ENCODE data around the gene LYPD6B.

Gene LYPD6B

GRCh38 chr2:149029307-149029965 lies 9.1 kb upstream of the LYPD6B start:
- H3K27ac ChIP-seq (replicated peaks) = no peak overlapping the region

GRCh38 chr2:149031396-149031795 lies 7.1 kb upstream of the LYPD6B start:
- Histone ChIP-seq H3K27me3 (ENCODE audit: insufficient read depth, poor library complexity, severe bottlenecking) (peaks cover 21% of the 10 kb centered on the region), H3K4me3 (replicated peaks; ENCODE audit: insufficient read depth, low read length) (no peak overlapping the region), H3K27ac (replicated peaks) (no peak overlapping the region)
- no peak for TF ChIP-seq POLR2AphosphoS5 (IDR thresholded peaks at IDR 0.05; ENCODE audit: low read depth)
- no peak for TF ChIP-seq CTCF (IDR thresholded peaks at IDR 0.05; ENCODE audit: insufficient read depth, low read length)
- no peak for TF ChIP-seq GABPA (IDR thresholded peaks at IDR 0.05; ENCODE audit: low read depth)
- TF ChIP-seq REST (IDR thresholded peaks at IDR 0.05; ENCODE audit: insufficient replicate concordance, low read depth) = no peak
- TF ChIP-seq SPI1 (IDR thresholded peaks at IDR 0.05; ENCODE audit: borderline replicate concordance, low read depth) = no peak
- no peak for DNase-seq (ENCODE audit: low read depth in 1 of 2, low spot score in 1 of 2)

More at GRCh38 chr2:149029307-149029965, 9.1 kb upstream of the LYPD6B start:
- Histone ChIP-seq H3K27me3 (ENCODE audit: insufficient read depth, poor library complexity, severe bottlenecking) (peaks cover 22% of the 10 kb centered on the region), H3K4me3 (replicated peaks; ENCODE audit: insufficient read depth, low read length) (no peak overlapping the region)
- no peak for DNase-seq (ENCODE audit: low read depth in 1 of 2, low spot score in 1 of 2)
- TF ChIP-seq GABPA (IDR thresholded peaks at IDR 0.05; ENCODE audit: low read depth) (no peak), SPI1 (IDR thresholded peaks at IDR 0.05; ENCODE audit: borderline replicate concordance, low read depth) (no peak), CTCF (IDR thresholded peaks at IDR 0.05; ENCODE audit: insufficient read depth, low read length) (no peak)

GRCh38 chr2:149033716-149034115 lies 4.8 kb upstream of the LYPD6B start:
- no peak for DNase-seq (ENCODE audit: low read depth in 1 of 2, low spot score in 1 of 2)
- H3K4me3 ChIP-seq (replicated peaks; ENCODE audit: insufficient read depth, low read length) = no peak overlapping the region
- TF ChIP-seq REST (IDR thresholded peaks at IDR 0.05; ENCODE audit: insufficient replicate concordance, low read depth) (no peak), SPI1 (IDR thresholded peaks at IDR 0.05; ENCODE audit: borderline replicate concordance, low read depth) (no peak), GABPA (IDR thresholded peaks at IDR 0.05; ENCODE audit: low read depth) (no peak), CTCF (IDR thresholded peaks at IDR 0.05; ENCODE audit: insufficient read depth, low read length) (no peak), POLR2AphosphoS5 (IDR thresholded peaks at IDR 0.05; ENCODE audit: low read depth) (no peak)
- no peak overlapping the region for H3K27ac ChIP-seq (replicated peaks)
- H3K27me3 ChIP-seq (ENCODE audit: insufficient read depth, poor library complexity, severe bottlenecking) = peaks cover 21% of the 10 kb centered on the region

- Histone ChIP-seq H3K27me3 (ENCODE audit: insufficient read depth, poor library complexity, severe bottlenecking) (peaks cover 23% of the 10 kb centered on the region), H3K4me3 (replicated peaks; ENCODE audit: insufficient read depth, low read length) (no peak overlapping the region), H3K27ac (replicated peaks) (no peak overlapping the region)
- DNase-seq (ENCODE audit: low read depth in 1 of 2, low spot score in 1 of 2) = no peak
- TF ChIP-seq SPI1 (IDR thresholded peaks at IDR 0.05; ENCODE audit: borderline replicate concordance, low read depth) (no peak), REST (IDR thresholded peaks at IDR 0.05; ENCODE audit: insufficient replicate concordance, low read depth) (no peak), CTCF (IDR thresholded peaks at IDR 0.05; ENCODE audit: insufficient read depth, low read length) (no peak), POLR2AphosphoS5 (IDR thresholded peaks at IDR 0.05; ENCODE audit: low read depth) (no peak)
Observed at GRCh38 chr2:149034406-149034805, 4.1 kb upstream of the LYPD6B start.

All from HL-60 (cell line).